HG02938 (cell line): ENCODE data around the gene SPATA16.
"Not testable (repeated sequence)": the region's sequence is repeated elsewhere in the genome, so short reads cannot be mapped to it uniquely, and the experiment has no call there.

Experiments used
- ATAC-seq: cut with Tn5 transposase; IDR thresholded peaks from one replicate; pipeline ENCODE4 v1.9.1; 2021; ENCODE audit warnings: mild to moderate bottlenecking, moderate library complexity; ENCODE audit not compliant: unreplicated experiment

Gene SPATA16

DNA sequence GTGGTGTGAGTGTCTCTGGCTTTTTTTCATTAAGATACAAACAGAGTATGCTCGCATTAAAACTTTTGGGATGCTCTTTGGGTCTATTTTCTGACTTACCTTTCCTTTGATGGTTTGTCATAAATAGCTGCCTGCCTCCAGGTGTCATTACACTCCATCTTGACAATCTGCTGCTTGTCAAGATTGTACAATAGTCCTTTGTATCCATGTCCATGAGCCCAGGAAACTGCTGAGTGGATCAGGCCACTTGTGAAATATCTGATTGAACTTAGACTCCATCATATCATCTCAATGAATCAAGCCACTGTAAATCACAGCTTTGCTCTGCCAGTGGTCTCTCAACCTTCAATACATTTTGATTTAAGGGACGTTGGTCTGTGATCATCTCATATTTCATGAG, 255.3 kb downstream of the SPATA16 start:
- no peak for ATAC-seq

DNA sequence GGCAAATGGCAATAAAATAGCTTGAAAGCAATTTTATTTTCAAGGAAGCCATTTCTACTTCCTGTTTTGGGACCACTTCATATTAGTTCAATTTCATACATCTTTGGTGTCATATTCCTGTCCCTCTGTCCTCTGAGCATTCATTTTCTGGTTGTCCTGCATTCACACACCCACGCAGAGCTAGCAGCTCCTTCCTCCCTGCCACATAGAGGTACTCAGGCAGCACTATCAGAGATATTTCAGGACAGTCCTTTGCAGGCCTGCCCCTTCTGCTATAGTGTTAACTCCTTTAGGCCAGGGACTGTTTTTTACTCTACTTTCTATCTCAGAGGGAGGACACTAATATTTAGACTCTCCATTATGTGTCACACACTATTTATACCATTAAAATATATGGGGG, 258.5 kb downstream of the SPATA16 start:
- ATAC-seq: no peak

DNA sequence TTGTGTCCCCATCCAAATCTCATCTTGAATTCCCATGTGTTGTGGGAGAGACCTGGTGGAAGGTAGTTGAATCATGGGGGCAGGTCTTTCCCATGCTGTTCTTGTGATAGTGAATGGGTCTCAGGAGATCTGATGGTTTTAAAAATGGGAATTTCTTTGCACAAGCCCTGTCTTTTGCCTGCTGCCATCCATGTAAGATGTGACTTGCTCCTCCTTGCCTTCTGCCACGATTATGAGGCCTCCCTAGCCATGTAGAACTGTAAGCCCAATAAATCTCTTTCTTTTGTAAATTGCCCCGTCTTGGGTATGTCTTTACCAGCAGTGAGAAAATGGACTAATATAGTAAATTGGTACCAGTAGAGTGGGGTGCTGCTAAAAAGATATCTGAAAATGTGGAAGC, 261.7 kb downstream of the SPATA16 start:
- ATAC-seq: not testable (repeated sequence)

DNA sequence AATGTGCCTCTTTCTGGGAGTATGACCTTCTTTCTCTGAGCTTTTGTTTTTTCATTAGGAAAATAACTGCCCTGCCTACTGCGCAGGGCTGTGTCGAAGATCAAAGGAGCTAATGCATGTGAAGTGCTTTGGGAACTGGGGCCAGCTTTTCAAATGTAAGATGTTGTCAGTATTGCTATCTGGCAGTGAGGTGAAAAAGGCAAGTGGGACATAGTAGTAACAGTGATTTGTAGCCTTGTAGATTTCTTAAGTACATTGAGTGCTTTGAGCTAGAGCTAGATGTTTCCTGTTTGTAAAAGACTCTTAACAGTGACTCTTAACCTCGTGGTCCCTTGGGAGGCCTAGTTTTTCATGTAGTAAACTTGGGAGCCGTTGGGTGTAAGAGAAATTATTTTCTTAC, 264.0 kb downstream of the SPATA16 start:
- ATAC-seq: no peak

DNA sequence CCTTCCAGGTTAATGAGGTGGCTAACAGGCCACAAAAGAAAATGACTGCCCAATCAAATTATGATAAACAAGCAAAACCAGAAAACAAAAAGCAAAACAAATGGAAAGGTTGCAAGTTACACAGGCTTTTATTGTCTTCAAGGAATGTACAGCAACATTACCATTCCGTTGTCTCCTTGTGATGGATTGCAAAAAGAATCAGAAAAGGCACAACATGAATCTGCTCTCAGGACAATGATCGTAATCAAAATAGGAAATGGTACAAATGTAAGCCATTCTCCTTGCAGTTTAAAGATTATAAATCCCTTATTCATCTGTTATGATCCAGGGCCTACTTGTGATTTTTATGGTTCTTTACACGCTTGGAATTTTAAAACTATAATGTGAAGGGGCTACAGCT, 264.7 kb downstream of the SPATA16 start:
- no peak for ATAC-seq

DNA sequence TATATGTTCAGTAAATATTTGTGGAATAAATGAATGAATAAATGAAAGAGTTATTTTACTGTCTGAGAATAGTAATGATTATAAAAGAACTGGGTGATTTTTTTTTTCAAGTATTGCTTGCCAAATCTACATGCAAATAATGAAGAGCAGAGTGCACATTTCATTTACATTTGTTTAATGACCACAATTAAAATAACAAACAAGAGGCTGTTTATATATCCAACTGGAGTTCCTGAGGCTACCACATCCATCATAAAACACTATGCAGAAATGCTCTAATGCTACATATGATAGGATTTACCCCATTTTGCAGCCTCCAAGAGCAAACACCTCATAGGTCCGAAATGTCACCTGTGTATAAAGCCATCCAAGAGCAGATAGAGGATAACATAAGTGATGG, 266.0 kb downstream of the SPATA16 start:
- ATAC-seq: no peak

DNA sequence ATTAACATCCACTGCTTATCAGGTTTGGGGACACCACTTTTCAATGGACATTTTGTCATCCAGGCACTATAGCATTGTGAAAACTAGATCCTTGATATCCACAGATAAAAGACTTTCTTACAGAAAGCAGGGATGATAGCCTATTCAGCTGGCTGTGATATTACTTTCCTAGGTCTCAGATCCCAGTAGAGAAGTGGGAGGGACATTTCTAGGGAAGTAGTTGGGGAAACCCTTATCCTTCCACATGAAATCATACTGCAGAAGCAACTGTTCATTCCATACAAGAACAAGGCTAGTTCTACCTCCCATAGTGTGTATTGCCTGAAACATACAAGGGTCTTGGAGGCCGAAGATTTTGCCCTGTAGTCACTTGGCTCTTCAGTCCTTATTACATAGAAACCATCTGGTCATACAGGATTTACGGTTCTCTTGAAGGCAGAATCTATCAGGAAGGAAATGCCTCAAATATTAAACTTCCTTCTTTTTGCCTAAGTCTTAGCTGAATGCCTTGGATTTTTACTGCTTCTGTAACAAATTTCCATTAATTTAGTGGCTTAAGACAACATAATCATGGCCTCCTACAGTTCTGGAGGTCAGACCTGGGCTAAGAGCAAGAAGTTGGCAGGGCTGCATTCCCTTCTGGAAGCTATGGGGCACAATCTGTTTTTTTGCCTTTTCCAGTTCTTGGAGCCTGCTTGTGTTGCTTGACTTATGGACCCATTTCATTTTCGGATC, 271.1 kb downstream of the SPATA16 start:
- no peak for ATAC-seq

DNA sequence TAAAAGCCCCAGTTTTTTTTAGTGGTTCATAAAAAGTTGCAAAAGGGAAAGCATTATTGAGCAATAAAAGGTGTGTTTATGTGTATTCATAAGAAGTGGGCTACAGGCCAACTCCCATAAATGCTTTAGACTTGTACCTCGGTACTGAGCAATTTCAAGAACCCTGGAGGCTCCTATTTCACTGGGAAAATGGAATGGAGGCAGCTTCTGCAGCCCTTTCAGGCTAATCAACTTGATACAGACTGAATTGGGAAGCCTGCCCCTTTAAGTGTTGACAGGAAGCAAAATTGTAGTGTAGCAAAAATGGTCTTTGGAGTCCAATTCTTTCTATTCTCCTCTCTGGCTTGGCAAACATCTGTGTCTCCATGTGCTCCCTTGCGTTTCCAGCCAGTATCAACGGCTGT, 271.7 kb downstream of the SPATA16 start:
- no peak for ATAC-seq

DNA sequence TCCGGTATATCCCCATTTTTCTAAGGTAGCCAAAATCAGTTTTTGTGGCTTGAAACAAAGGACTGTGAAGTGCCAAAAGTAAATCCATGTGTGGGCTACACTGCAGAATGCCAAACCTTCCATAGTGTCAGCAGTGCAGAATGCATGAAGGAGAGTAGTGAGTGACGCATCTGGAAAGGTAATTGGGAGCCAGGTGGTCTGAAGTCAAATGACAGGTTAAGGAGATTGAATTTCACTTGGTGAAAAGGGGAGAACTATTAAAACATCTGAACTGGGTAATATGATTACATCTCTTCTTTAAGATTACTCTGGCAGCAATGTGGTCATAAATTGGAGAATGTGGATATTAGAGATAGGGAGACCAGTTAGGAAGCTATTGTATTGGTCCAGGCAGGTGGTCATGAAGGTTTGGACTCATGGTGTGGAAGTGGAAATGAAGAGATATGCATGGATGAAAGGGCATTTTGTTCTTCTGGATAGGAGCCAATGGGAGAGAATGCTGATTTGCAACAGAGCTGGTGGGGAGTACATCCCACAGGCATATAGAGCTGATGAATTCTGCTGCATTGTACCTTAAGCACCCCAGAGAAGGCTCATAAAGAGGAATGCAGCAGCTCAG, 272.3 kb downstream of the SPATA16 start:
- ATAC-seq: no peak

DNA sequence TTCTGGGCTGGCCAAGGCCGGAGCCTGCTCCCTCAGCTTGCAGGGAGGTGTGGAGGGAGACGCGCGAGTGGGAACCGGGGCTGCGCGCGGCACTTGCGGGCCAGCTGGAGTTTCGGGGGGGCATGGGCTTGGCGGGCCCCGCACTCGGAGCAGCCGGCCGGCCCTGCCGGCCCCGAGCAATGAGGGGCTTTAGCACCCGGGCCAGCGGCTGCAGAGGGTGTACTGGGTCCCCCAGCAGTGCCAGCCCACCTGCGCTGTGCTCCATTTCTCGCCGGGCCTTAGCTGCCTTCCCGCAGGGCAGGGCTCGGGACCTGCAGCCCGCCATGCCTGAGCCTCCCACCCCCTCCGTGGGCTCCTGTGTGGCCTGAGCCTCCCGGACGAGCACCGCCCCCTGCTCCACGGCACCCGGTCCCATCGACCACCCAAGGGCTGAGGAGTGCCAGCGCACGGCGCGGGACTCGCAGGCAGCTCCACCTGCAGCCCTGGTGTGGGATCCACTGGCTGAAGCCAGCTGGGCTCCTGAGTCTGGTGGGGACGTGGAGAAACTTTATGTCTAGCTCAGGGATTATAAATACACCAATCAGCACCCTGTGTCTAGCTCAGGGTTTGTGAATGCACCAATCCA, 274.2 kb downstream of the SPATA16 start:
- not testable (repeated sequence) for ATAC-seq

DNA sequence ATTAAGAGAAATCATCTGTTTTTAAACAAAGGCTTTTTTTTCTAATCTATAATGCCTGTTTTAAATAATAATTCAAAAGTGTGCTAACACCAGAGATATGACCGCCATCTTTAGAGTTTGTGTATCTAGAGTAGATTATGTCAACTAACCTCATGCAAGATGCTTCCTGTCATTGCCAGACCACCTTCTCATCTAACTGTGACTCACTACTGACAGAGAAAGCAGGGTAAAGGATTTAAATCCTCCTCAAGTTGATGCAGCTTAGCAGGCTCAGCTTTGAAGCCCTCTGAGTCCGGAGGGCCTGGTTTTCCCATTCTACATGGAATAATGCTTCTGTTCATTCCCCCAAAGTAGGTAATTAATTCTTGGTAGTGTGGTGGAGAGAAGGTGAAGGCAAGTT, 282.0 kb downstream of the SPATA16 start:
- ATAC-seq: no peak

DNA sequence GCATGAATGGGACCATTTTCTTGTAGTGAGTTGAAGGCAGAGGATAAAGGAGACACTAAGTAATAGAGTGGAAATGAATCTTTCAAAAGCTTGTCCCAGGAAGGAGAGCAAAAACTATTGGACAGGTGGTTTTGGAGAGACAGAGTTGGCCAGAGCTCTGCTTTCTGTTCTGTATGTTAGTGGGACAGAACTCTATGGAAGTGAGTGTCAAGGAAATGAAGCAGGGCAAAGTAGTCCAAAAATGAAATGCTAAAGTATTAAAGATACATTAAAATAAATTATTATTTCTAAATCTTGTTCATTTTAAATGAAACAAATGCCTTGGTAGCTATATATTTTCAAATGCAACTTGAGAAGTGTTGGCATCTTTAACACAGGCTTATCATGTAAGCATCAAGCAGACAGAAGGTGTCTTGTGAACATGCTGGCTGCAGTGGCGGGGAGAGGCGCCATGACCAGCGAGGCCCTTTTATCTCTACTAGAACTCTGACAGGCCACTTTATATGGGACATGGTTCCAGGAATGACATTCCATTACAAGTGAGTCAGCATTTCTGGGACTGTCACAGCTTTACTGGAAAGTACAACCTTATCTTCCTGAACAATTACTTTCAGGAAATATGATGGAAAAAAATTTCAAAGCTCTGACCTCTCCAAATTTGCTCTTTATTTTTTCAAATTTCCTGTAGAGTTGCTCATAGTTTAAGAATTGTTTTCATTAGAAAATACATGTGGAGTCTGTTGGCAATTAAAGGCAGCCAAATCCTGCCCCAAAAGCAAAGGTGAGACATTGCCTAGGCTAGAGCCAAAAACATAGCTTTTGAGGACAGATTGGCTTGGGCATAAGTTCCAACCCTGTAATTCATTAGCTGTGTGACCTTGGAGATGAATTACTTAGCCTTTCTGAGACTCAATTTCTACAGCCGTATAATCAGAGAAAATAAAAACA, 284.0 kb downstream of the SPATA16 start:
- ATAC-seq: no peak

DNA sequence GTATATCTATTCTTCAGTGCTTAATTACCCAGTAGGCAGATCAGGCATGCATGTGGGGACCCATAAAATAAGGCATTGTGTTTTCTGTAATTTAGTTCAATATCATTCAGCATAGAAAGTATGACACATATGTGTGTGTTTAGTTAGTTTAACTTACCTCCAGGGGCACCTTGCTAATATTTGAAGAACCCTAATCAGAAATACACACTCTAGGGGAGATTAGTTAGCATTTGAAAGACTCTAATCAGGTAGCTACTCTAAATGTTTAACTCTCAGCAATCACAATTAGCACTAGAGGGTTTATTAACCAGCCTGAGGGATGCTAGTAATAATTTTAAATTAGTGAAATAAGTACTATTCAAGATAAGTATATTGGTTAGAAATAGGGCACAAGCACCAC, 286.0 kb downstream of the SPATA16 start:
- ATAC-seq: no peak

DNA sequence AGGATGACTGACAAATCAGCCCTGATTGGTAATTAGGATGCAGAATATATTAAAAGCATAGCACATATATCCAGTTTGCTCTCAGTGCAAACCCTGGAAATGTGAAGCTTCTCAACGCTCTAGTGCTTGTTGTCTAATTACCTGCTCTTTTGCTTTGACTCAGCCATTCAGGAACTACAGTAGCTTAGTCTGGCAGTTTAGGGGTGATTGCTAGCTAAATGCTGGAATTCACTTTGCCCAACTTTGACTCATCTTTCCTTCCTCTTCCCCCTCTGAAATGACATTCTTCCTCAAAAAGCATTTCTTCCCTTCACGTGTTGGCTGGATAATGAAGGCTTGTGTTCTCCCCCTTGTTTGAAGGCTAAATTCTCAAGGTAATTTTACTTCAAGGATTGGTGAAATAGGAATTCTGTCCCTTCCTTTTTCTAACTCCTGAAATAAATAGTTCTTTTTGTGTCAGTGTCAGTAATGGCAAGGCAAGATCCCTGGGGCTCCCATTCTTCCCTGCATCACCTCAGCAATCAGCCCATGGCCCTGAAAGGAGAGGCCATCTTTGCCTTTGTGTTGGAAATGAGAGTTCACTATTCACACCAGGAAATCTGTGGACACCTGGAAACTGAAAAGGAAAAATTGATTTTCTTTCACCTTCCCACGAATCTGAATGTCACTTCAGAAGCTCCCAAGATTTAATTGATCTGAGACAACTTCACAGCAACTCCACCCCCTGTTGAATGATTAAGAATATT, 286.9 kb downstream of the SPATA16 start:
- ATAC-seq: no peak

DNA sequence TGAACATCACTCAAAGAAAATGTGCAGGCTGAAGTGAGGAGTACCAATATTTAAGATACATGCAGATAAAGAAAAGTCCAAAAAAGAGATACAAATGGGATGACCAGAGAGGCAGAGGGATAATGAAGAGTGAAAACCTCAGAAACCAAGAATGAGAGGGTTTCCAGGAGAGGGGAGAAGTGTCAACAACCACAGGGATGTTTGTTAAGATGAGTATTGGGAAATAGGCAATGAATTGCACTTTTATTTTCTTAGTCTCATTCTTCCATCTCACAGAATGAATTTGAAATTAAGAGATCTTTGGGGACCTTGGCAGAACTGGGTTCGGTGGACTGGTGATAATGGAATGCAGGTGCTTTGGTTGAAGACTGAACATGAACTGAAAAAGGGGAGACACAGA, 288.0 kb downstream of the SPATA16 start:
- no peak for ATAC-seq

DNA sequence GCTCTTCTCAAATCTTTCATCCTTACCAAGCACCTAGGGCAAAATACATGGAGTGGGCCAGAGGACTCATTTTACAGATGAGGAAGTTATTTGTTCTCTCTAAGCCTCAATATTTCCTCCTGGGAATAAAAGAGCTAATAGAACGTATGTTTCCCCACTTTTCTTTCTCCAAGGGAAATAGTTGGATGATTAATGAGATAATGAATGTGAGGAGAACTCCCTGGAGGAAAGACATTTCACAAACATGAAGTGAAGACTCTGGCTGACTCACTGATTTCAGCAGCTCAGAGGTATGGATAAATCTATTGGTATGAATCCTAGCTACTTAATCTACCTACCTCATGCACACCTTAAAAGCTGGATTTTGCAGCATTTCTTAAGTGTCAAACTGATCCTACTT, 292.1 kb downstream of the SPATA16 start:
- no peak for ATAC-seq

DNA sequence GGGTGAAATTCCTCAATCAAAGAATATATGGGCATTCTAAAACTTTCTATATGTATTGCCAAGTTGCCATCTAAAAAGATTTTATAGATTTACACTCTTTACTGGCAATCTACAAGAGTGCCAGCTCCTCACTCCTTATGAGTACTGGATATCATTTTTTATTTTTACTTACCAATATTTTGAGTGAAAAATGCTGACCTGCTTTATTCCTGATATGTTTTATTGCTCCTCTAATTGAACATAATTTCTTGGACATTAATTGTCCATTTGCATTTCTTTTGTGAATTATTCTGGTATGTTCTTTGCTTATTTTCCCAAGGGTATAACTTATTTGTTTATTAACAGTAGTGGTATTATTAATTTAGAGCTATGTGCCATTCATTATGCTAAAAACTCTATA, 293.7 kb downstream of the SPATA16 start:
- no peak for ATAC-seq

DNA sequence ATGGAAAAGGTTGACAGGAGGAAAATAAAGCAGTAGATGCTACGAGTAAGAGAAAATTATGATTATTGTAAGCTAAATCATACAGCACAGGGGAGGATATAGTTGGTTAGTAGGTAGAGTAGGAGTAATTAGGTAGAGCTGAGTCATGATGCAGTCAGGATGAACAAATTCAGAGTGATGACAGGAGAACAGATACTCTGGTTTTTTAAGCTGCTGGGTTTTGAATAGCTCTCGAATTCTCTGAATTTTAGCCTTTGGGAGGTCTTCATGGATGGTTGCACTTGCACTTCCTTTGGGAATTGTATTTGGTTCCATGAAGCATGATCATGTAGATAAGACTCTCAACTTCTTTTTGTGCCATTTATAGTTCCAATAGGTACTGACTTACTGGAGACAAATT, 294.3 kb downstream of the SPATA16 start:
- peak; percentile 11 for ATAC-seq

DNA sequence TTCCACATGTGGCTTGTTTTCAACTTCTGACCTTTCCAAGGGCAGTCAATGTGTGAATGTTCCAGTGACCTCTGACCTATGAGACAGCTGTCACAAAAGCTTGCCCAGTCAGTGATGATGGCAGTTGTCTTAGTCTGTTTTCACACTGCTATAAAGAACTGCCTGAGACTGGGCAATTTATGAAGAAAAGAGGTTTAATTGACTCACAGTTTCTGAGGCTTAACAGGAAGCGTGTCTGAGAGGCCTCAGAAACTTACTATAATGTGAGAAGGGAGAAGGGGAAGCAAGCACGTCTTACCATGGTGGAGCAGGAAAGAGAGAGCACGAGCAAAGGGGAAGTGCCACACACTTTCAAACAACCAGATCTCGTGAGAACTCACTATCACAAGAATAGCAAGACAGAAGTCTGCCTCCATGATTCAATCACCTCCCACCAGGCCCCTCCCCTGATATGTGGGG, 294.9 kb downstream of the SPATA16 start:
- ATAC-seq: peak; percentile 66

DNA sequence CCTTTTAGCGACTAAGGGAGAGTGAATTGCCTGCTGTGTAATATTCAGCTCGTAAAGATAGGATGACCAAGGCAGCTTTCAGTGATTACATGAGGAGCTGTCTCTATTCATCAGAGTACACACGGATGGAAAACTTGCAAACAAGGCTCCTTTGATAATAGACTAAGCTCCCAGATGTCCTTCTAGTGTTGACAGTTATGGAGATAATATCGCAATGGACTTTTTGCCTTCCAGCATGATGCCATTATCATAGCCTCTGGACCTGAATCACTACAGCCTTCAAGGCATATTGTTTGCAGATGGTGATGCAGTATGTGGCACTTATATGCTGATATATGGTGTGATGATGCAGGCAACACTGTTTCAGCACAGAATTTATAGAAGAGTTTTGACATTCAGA, 296.6 kb downstream of the SPATA16 start:
- no peak for ATAC-seq
